PC-3 (cell line): ENCODE results near the gene CDK15.

Experiments
- EZH2 ChIP-seq: fragments of 300-600 bp; sonication (generic); IDR thresholded peaks from one replicate; pipeline ENCODE4 v1.6.1; 2017; ENCODE audit warnings: antibody characterized with exemption, mild to moderate bottlenecking, low read length; ENCODE audit not compliant: unreplicated experiment
- TF ChIP-seq, protein P1 (sequence below): fragments of 300-600 bp; sonication (generic); conservative IDR thresholded peaks from 2 replicates; pipeline ENCODE4 v1.5.1; 2017; ENCODE audit warnings: antibody characterized with exemption, low read depth, mild to moderate bottlenecking, low read length

DNA sequence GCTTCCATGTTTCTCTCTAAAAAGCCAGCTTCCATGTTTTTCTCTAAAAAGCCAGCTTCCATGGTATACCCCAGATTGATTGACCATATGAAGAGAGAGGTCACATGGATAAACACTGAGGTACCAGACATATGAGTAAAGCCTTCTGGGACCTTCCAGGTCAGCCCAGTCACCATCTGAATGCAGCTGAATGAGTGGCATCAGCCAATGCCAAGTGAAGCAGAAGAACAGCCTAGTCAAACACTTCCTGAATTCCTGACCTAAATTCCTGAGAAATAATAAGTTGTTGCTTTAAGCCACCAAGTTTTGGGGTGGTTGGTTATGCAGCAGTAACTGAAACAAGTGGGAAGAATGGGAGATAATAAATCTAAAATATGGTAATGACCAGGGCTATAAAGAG, 19.9 kb upstream of the CDK15 start:
- TF ChIP-seq, protein P1, sequence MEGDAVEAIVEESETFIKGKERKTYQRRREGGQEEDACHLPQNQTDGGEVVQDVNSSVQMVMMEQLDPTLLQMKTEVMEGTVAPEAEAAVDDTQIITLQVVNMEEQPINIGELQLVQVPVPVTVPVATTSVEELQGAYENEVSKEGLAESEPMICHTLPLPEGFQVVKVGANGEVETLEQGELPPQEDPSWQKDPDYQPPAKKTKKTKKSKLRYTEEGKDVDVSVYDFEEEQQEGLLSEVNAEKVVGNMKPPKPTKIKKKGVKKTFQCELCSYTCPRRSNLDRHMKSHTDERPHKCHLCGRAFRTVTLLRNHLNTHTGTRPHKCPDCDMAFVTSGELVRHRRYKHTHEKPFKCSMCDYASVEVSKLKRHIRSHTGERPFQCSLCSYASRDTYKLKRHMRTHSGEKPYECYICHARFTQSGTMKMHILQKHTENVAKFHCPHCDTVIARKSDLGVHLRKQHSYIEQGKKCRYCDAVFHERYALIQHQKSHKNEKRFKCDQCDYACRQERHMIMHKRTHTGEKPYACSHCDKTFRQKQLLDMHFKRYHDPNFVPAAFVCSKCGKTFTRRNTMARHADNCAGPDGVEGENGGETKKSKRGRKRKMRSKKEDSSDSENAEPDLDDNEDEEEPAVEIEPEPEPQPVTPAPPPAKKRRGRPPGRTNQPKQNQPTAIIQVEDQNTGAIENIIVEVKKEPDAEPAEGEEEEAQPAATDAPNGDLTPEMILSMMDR, result no peak
- TF ChIP-seq EZH2, result no peak
